Fibroblast of mammary gland (primary cell): ENCODE data around the gene UACA.

Experiments used
- DNase-seq: peaks from one replicate; pipeline ENCODE4 v3.0.0-alpha.2; 2010; ENCODE audit warnings: low read depth
- H3K4me3 ChIP-seq: 2 replicates; pipeline ENCODE4 v1.5.1; 2011; ENCODE audit warnings: low read depth, mild to moderate bottlenecking, low read length, moderate library complexity; ENCODE audit not compliant: control insufficient read depth
- CTCF ChIP-seq: conservative IDR thresholded peaks from 2 replicates; pipeline ENCODE4 v1.5.1; 2011; ENCODE audit warnings: low read depth, low read length, inconsistent platforms; ENCODE audit not compliant: control insufficient read depth, insufficient read depth

The UACA gene

GRCh38 chr15:70720228-70721016 is 42.9 kb downstream of the UACA start:
- TF ChIP-seq CTCF, result no peak
- no peak overlapping the region for H3K4me3 ChIP-seq
- no peak for DNase-seq

- no peak overlapping the region for H3K4me3 ChIP-seq
- DNase-seq, result no peak
- no peak for TF ChIP-seq CTCF
Measured at GRCh38 chr15:70717237-70717793, 46.0 kb downstream of the UACA start.

GRCh38 chr15:70715840-70716485 is 47.4 kb downstream of the UACA start:
- no peak for TF ChIP-seq CTCF
- no peak overlapping the region for H3K4me3 ChIP-seq
- no peak for DNase-seq

GRCh38 chr15:70714565-70714964 is 48.8 kb downstream of the UACA start:
- no peak for TF ChIP-seq CTCF
- no peak for DNase-seq
- H3K4me3 ChIP-seq, result no peak overlapping the region

- no peak for TF ChIP-seq CTCF
- DNase-seq, result peak; percentile 41
- no peak overlapping the region for H3K4me3 ChIP-seq
Measured at GRCh38 chr15:70714015-70714414, 49.3 kb downstream of the UACA start.

GRCh38 chr15:70712271-70712670 is 51.1 kb downstream of the UACA start:
- H3K4me3 ChIP-seq, result no peak overlapping the region
- TF ChIP-seq CTCF, result no peak
- DNase-seq, result no peak
